Kidney (tissue), 14 donors: ENCODE data around the gene ULK3. TPM values are rescaled to one million over a fixed set of nuclear protein-coding genes. Genes with fewer than 3 reads are reported as not detected.

ENCODE experiments used
- DNase-seq, 5 donors: peaks; one replicate each; pipeline ENCODE4 v3.0.0-alpha.2; 2013 to 2020
- FAIRE-seq: peaks from 2 replicates; lab custom pipeline; 2012; peaks lifted over from hg19 to GRCh38; lab: Jason Lieb, UNC
- H3K27ac ChIP-seq, 2 donors: one replicate each; pipeline ENCODE4 v1.7.0; 2013; ENCODE audit warnings: low read depth in 2 of 2, low read length in 2 of 2, inconsistent platforms in 1 of 2
- H3K27me3 ChIP-seq: one replicate; pipeline ENCODE4 v1.7.1; 2013; ENCODE audit warnings: low read length, inconsistent platforms; ENCODE audit not compliant: control insufficient read depth, insufficient read depth
- H3K36me3 ChIP-seq, 3 donors: one replicate each; pipeline versions ENCODE4 v1.7.0 to v1.7.1; 2013; ENCODE audit warnings: low read length in 3 of 3, control low read depth in 1 of 3, inconsistent platforms in 1 of 3; ENCODE audit not compliant: insufficient read depth in 3 of 3, control insufficient read depth in 2 of 3
- H3K4me1 ChIP-seq, 3 donors: one replicate each; pipeline versions ENCODE4 v1.7.0 to v1.7.1; 2013; ENCODE audit warnings: low read length in 3 of 3, inconsistent platforms in 1 of 3, low read depth in 1 of 3; ENCODE audit not compliant: control insufficient read depth in 2 of 3, insufficient read depth in 2 of 3
- H3K4me3 ChIP-seq, 3 donors: one replicate each; pipeline versions ENCODE4 v1.7.0 to v1.8.1; 2013; ENCODE audit warnings: low read length in 3 of 3, control low read depth in 1 of 3, inconsistent platforms in 1 of 3
- H3K9ac ChIP-seq, 3 donors: one replicate each; pipeline versions ENCODE4 v1.7.0 to v1.7.1; 2013; ENCODE audit warnings: low read length in 3 of 3, control low read depth in 1 of 3, inconsistent platforms in 1 of 3
- H3K9me3 ChIP-seq, 3 donors: one replicate each; pipeline versions ENCODE4 v1.7.0 to v1.7.1; 2013; ENCODE audit warnings: low read length in 3 of 3, control low read depth in 1 of 3, inconsistent platforms in 1 of 3; ENCODE audit not compliant: control insufficient read depth in 2 of 3, insufficient read depth in 1 of 3
- CTCF ChIP-seq: IDR thresholded peaks from 3 replicates; pipeline ENCODE4 v1.5.1; 2012; ENCODE audit warnings: mild to moderate bottlenecking, moderate library complexity, borderline replicate concordance; ENCODE audit not compliant: insufficient read depth; ENCODE audit errors: extremely low read depth
- intact Hi-C: fragments of 100-400 bp; cut with DNase I; formaldehyde crosslinking; loops from one replicate; pipeline ENCODE4 v1.11.1; 2022
- polyA plus RNA-seq: library from polyadenylated mRNA; stranded (reverse); fragments of 350-450 nt; fragmentation: Illumina TruSeq; extraction: RNeasy Lipid Tissue Mini Kit (QIAGEN cat#74804); gene quantifications from one replicate; pipeline ENCODE4 v1.2.3, GENCODE V29; 2014; ENCODE audit warnings: low read depth, low replicate concordance; ENCODE audit not compliant: insufficient read depth
- total RNA-seq: library from RNA; stranded (reverse); fragmentation: NEBNext Ultra II Directional; extraction: Animal tissue kit (Norgen Biotek cat#: 25700); gene quantifications from one replicate; pipeline ENCODE4 v1.2.1, GENCODE V29; 2021
- donor health status: control.
- donor health status: control.
- donor health status: control.
- donor health status: control.
- donor health status: control.
- donor health status: DM: yes; HTN: yes; CAD: no.
- donor health status: Normal renal cell carcinoma (clear cell type).

The ULK3 gene
- total and polyA plus RNA-seq, 2 donors from 2014 or later = 34.5 to 36.1 TPM

GRCh38 chr15:74826364-74826819 lies 16.6 kb downstream of the ULK3 start, which contains the start of gene CPLX3:
CPLX3 (plus strand) TSS chr15:74826627; CDS start chr15:74826704, 77 bp downstream.
- Histone ChIP-seq H3K4me3 (no peak within 1 kb of the TSS), H3K27ac (no peak within 1 kb of the TSS), H3K9ac (no peak within 1 kb of the TSS), H3K27me3 (peaks cover 4% of the 10 kb centered on the region), H3K9me3 (no peaks in the 10 kb centered on the region), H3K36me3 (no peaks in the 10 kb centered on the region), H3K4me1 (no peaks in the 10 kb centered on the region)
- DNase-seq (peak in 4 of 5 donors; percentile 71 to 86 (median 84)), FAIRE-seq (no peak)
- TF ChIP-seq CTCF = no peak
- intact Hi-C loops = no loop called here

GRCh38 chr15:74825866-74826265 lies 17.1 kb downstream of the ULK3 start:
- no peaks in the 10 kb centered on the region for H3K36me3 ChIP-seq
- intact Hi-C loops = no loop called here

GRCh38 chr15:74824976-74825375 lies 18.0 kb downstream of the ULK3 start:
- no peaks in the 10 kb centered on the region for H3K36me3 ChIP-seq
- no peaks in the 10 kb centered on the region for H3K4me1 ChIP-seq
- no peak overlapping the region for H3K9ac ChIP-seq
- H3K4me3 ChIP-seq = no peak overlapping the region
- no peak for DNase-seq
- no peak for FAIRE-seq
- TF ChIP-seq CTCF = no peak
- no peak overlapping the region for H3K27ac ChIP-seq
- H3K27me3 ChIP-seq = peaks cover 4% of the 10 kb centered on the region
- intact Hi-C loops = no loop called here
- H3K9me3 ChIP-seq = no peaks in the 10 kb centered on the region

More at GRCh38 chr15:74825866-74826265, 17.1 kb downstream of the ULK3 start:
- Histone ChIP-seq H3K9ac (no peak overlapping the region), H3K4me3 (no peak overlapping the region), H3K4me1 (no peaks in the 10 kb centered on the region), H3K27ac (no peak overlapping the region), H3K9me3 (no peaks in the 10 kb centered on the region), H3K27me3 (peaks cover 4% of the 10 kb centered on the region)
- TF ChIP-seq CTCF = no peak
- FAIRE-seq (no peak), DNase-seq (peak in 3 of 5 donors; percentile 30 to 50 (median 36))

- DNase-seq (no peak), FAIRE-seq (no peak)
- no peak for TF ChIP-seq CTCF
- H3K27ac ChIP-seq = no peak overlapping the region
- peaks cover 4% of the 10 kb centered on the region for H3K27me3 ChIP-seq
- no peaks in the 10 kb centered on the region for H3K9me3 ChIP-seq
- H3K4me3 ChIP-seq = no peak overlapping the region
- no peaks in the 10 kb centered on the region for H3K36me3 ChIP-seq
- intact Hi-C loops = no loop called here
- H3K4me1 ChIP-seq = no peaks in the 10 kb centered on the region
- no peak overlapping the region for H3K9ac ChIP-seq
These were observed 19.6 kb downstream of the ULK3 start for GRCh38 chr15:74823324-74823723.
